Epithelial cell of esophagus (primary cell): Measurements from ENCODE around the gene LIFR.

Experiments
- DNase-seq: peaks from one replicate; pipeline ENCODE4 v3.0.0; 2010; ENCODE audit warnings: low read depth
- H3K4me3 ChIP-seq: 2 replicates; pipeline ENCODE4 v1.5.1; 2011; ENCODE audit warnings: mild to moderate bottlenecking, low read length, control low read depth
- CTCF ChIP-seq: IDR thresholded peaks from 2 replicates; pipeline ENCODE4 v1.5.1; 2011; ENCODE audit warnings: low read depth, mild to moderate bottlenecking, low read length, control low read depth, inconsistent platforms; ENCODE audit not compliant: insufficient read depth; ENCODE audit errors: missing control alignments

The LIFR gene

DNA sequence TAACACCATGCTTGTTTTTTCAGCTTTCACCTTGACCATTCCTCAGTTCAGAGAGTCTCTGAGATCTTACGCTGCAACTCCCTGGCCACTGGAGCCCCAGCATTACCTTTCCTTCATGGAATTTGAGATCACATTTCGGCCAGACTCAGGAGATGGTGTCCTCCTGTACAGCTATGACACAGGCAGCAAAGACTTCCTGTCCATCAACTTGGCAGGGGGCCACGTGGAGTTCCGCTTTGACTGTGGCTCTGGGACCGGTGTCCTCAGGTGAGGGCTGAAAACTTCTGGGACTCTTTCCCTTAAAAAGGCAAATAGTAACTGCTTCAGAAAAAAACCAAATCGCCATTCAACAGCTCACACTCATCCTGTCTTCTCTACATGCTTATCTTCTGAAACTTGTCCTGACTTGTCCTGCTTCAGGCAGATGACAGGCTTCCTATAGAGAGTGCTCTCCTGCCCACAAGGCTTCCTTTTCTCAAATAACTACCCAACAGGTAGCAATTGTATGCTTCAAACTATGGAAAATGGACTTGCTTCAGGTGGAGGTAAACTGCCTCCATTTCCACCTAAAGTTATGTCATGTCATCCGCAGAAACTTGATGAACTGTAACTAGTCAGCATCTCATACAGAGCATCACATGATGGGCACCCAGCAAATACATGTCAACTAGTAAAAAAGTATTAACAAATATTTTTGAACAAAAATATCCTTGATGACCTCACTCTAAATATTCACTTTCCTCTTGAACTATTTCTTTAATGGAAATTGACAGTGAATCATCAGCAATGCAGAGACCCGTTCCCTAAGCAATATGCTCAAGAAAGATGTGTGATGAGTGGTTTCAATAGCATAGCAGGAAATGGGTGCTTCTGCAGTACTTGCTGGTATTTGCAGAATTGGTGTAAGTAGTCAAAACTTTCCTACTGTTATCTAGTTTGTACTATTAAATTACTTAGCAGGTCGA lies 129.2 kb downstream of the LIFR start:
- no peak overlapping the region for H3K4me3 ChIP-seq
- peak; percentile 87 for DNase-seq
- TF ChIP-seq CTCF: no peak

DNA sequence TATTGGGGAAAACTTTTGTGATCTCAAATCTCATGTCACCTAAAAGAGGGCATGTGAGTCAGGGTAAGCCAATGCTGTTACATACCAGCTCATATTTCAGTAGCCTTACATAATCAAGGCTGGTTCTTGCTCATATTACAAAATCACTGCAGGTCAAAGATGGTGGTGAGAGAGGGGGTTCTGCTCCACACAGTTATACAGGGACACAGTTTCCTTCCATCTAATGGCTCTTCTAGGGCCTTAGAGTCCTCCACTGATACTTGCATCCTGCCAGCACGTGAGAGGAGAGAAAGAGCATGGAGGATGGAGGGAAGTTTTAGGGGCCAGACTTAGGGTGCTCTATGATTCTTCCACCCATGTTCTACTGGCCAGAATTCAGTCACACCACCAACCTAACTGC lies 130.0 kb downstream of the LIFR start:
- TF ChIP-seq CTCF: no peak
- DNase-seq: peak; percentile 66
- H3K4me3 ChIP-seq: no peak overlapping the region
